ENCODE results near the gene PCGF3. TPM values are rescaled to one million over a fixed set of nuclear protein-coding genes. Genes with fewer than 3 reads are reported as not detected.

PCGF3 gene
- total RNA-seq, 4 donors from 2014 or later, result 31.7 to 35.3 (median 34.7) TPM

- peaks cover 0 to 84% (median 3%) of the 10 kb centered on the region in 4 donors for H3K27me3 ChIP-seq
- TF ChIP-seq POLR2A (IDR thresholded peaks at IDR 0.05; ENCODE audit: low read depth) (no peak), EP300 (IDR thresholded peaks at IDR 0.05) (no peak)
- TF ChIP-seq, protein P1, sequence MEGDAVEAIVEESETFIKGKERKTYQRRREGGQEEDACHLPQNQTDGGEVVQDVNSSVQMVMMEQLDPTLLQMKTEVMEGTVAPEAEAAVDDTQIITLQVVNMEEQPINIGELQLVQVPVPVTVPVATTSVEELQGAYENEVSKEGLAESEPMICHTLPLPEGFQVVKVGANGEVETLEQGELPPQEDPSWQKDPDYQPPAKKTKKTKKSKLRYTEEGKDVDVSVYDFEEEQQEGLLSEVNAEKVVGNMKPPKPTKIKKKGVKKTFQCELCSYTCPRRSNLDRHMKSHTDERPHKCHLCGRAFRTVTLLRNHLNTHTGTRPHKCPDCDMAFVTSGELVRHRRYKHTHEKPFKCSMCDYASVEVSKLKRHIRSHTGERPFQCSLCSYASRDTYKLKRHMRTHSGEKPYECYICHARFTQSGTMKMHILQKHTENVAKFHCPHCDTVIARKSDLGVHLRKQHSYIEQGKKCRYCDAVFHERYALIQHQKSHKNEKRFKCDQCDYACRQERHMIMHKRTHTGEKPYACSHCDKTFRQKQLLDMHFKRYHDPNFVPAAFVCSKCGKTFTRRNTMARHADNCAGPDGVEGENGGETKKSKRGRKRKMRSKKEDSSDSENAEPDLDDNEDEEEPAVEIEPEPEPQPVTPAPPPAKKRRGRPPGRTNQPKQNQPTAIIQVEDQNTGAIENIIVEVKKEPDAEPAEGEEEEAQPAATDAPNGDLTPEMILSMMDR (IDR thresholded peaks at IDR 0.05), result no peak
- no peak for DNase-seq (ENCODE audit: extremely low spot score)
- peaks cover 0 to 5% (median 0%) of the 10 kb centered on the region in 4 donors for H3K4me1 ChIP-seq
- intact Hi-C loops (cut with DNase I), result no loop called here
- H3K36me3 ChIP-seq, result no peaks in the 10 kb centered on the region
- no peak overlapping the region for H3K27ac ChIP-seq (replicated peaks in 1 of 4)
- H3K4me3 ChIP-seq, result no peak overlapping the region
- 83% methylated on average over 12 of the region's 14 CpGs for WGBS
- H3K9me3 ChIP-seq, result peaks cover 0 to 1% (median under 1%) of the 10 kb centered on the region in 4 donors
These were observed 108.7 kb downstream of the PCGF3 start for GRCh38 chr4:814312-814850.

GRCh38 chr4:815464-816146 lies 110.0 kb downstream of the PCGF3 start:
- TF ChIP-seq POLR2A (IDR thresholded peaks at IDR 0.05; ENCODE audit: low read depth) (no peak), EP300 (IDR thresholded peaks at IDR 0.05) (no peak), POLR2AphosphoS5 (IDR thresholded peaks at IDR 0.05) (no peak)
- TF ChIP-seq, protein P1 (IDR thresholded peaks at IDR 0.05), result no peak
- 34% methylated on average over 11 of the region's 11 CpGs for WGBS
- Histone ChIP-seq H3K27me3 (peaks cover 0 to 87% (median 3%) of the 10 kb centered on the region in 4 donors), H3K27ac (replicated peaks in 1 of 4) (no peak overlapping the region), H3K36me3 (no peaks in the 10 kb centered on the region), H3K9me3 (peaks cover 0 to 6% (median 5%) of the 10 kb centered on the region in 4 donors), H3K4me3 (no peak overlapping the region), H3K4me1 (peaks cover 0 to 5% (median 0%) of the 10 kb centered on the region in 4 donors)
- intact Hi-C loops (cut with DNase I), result no loop called here
- DNase-seq (ENCODE audit: extremely low spot score), result no peak

DNA sequence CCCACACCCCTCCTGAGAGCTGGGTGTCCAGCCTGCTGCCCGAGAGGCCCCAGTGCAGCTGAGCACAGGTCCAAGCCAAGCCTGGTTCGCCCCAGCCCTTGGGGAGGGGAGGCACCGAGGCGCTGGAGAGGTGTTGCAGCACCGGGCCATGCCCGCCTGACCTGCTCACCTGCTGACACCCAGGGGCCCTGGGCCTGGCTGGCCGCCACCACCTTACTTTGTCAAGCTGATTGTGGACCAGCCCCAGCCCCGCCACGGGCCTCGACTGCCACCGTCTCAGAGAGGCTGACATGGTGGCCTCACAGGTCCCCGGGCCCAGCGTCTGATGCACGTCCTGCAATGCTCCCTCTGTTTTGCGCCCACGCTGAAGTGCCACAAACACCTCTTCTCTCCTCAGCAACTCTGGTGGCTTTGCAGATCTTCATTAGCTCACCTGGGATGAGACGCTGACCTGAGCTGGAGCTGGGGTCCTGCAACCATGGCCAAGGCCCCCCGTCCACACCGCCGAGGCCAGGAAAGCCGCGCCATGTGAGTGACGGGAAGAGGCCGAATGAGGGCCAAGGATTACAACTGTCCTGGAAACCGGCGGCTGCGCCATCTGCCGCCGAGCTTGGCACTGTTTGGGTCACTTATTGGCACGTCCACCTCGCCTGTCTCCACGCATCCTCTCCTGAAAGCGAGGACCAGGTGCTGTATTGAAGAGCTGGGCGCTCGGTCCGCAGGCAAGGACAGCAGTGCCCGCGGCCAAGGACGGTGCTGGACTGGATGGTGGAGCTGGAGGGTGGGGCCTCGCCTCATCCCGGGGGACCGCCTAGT lies 112.7 kb downstream of the PCGF3 start:
- Histone ChIP-seq H3K36me3 (no peaks in the 10 kb centered on the region), H3K4me3 (no peak overlapping the region), H3K27ac (replicated peaks in 1 of 4) (no peak overlapping the region), H3K27me3 (peaks cover 0 to 87% (median 4%) of the 10 kb centered on the region in 4 donors), H3K4me1 (peaks cover 0 to 5% (median 0%) of the 10 kb centered on the region in 4 donors), H3K9me3 (peaks cover 0 to 6% (median 5%) of the 10 kb centered on the region in 4 donors)
- DNase-seq (ENCODE audit: extremely low spot score), result no peak
- intact Hi-C loops (cut with DNase I), result no loop called here
- 88% methylated on average over 30 of the region's 42 CpGs for WGBS
- no peak for TF ChIP-seq EP300 (IDR thresholded peaks at IDR 0.05)
- TF ChIP-seq POLR2A (IDR thresholded peaks at IDR 0.05; ENCODE audit: low read depth), result no peak
- no peak for TF ChIP-seq POLR2AphosphoS5 (IDR thresholded peaks at IDR 0.05)
- TF ChIP-seq, protein P1 (IDR thresholded peaks at IDR 0.05), result no peak

DNA sequence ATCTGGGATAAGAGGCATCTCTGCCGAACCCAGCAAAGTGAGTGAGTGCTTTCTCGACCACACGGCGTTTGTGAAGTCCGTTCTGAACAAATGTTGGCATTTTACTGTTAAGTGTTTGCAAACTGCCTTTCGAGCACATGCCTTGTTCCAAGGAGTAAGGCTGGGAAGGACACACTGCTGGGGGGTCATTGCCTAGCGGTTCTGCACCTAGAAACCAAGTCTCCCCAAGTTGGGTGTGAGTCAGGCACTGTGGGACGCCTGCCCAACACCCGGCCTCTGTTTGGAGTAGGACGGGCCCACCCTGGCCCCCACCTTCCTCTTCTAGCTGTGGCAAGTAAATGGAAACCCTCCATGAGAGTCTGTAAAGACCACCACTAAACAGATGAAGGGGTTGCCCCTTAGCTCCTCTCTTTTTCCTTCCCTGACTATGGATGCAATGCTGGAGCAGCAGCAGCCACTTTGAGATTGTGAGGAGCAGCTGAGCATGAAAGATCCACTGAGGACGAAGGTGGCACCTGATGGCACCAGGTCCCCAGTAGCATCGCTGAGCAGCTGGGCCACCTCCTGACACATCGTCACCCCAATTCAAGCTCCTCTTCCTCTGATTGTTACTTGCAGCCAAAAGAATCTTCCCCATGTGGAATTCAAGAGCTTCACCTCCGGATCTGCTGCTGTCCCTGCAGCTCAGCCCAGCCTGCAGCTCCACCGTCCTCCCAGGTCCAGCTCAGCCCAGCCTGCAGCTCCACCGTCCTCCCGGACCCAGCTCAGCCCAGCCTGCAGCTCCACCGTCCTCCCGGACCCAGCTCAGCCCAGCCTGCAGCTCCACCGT lies 114.0 kb downstream of the PCGF3 start:
- H3K27ac ChIP-seq (replicated peaks in 1 of 4), result no peak overlapping the region
- intact Hi-C loops (cut with DNase I), result no loop called here
- no peaks in the 10 kb centered on the region for H3K36me3 ChIP-seq
- H3K4me3 ChIP-seq, result no peak overlapping the region
- H3K27me3 ChIP-seq, result peaks cover under 1 to 87% (median 15%) of the 10 kb centered on the region in 4 donors
- peaks cover 0 to 5% (median 2%) of the 10 kb centered on the region in 4 donors for H3K4me1 ChIP-seq
- DNase-seq (ENCODE audit: extremely low spot score), result no peak
- peaks cover 0 to 6% (median 5%) of the 10 kb centered on the region in 4 donors for H3K9me3 ChIP-seq
- TF ChIP-seq POLR2A (IDR thresholded peaks at IDR 0.05; ENCODE audit: low read depth), result no peak
- no peak for TF ChIP-seq EP300 (IDR thresholded peaks at IDR 0.05)
- TF ChIP-seq POLR2AphosphoS5 (IDR thresholded peaks at IDR 0.05), result no peak
- TF ChIP-seq, protein P1 (IDR thresholded peaks at IDR 0.05), result no peak
- 77% methylated on average over 20 of the region's 20 CpGs for WGBS

All from esophagus muscularis mucosa (tissue), 4 donors.